CD14-positive monocyte (primary cell): ENCODE measurements around the gene CCDC106. TPM values are rescaled to one million over a fixed set of nuclear protein-coding genes. Genes with fewer than 3 reads are reported as not detected.

Experiments used
- DNase-seq, 3 donors: peaks; one replicate each; pipeline ENCODE4 v3.0.0-alpha.2; 2011 to 2022
- H2AFZ ChIP-seq: 2 replicates; pipeline ENCODE4 v1.6.0; 2012; ENCODE audit warnings: mild to moderate bottlenecking, low read depth, low read length, inconsistent platforms; ENCODE audit not compliant: insufficient read depth, poor library complexity, severe bottlenecking
- H3K27ac ChIP-seq, 2 donors: 1 replicate in 1 of 2; 2 replicates in 1 of 2; pipeline ENCODE4 v1.5.1; 2012 to 2013; ENCODE audit warnings: low read length in 2 of 2, control low read depth in 1 of 2, inconsistent platforms in 1 of 2, low read depth in 1 of 2, mild to moderate bottlenecking in 1 of 2
- H3K27me3 ChIP-seq, 2 donors: one replicate each; pipeline versions ENCODE4 v1.6.0 to v1.6.1; 2011 to 2013; ENCODE audit warnings: low read length in 2 of 2; ENCODE audit not compliant: control insufficient read depth in 2 of 2, insufficient read depth in 2 of 2
- H3K36me3 ChIP-seq, 2 donors: replicated peaks in 1 of 2; 1 replicate in 1 of 2; 2 replicates in 1 of 2; pipeline versions ENCODE4 v1.5.1 to v1.6.1; 2012 to 2013; ENCODE audit warnings: low read length in 2 of 2, control low read depth in 1 of 2, inconsistent platforms in 1 of 2, mild to moderate bottlenecking in 1 of 2; ENCODE audit not compliant: insufficient read depth in 2 of 2, control insufficient read depth in 1 of 2
- H3K4me1 ChIP-seq, 2 donors: 1 replicate in 1 of 2; 2 replicates in 1 of 2; pipeline versions ENCODE4 v1.5.1 to v1.6.1; 2012 to 2013; ENCODE audit warnings: low read length in 2 of 2, control low read depth in 1 of 2, inconsistent platforms in 1 of 2, mild to moderate bottlenecking in 1 of 2, moderate library complexity in 1 of 2; ENCODE audit not compliant: insufficient read depth in 2 of 2, control insufficient read depth in 1 of 2
- H3K4me2 ChIP-seq: replicated peaks from 2 replicates; pipeline ENCODE3; 2012; ENCODE audit warnings: low read length, moderate library complexity, mild to moderate bottlenecking; ENCODE audit not compliant: poor library complexity, severe bottlenecking; ENCODE audit errors: extremely low read depth
- H3K4me3 ChIP-seq, 3 experiments: fragments of 200-600 bp in 1 of 3; sonication (generic) in 1 of 3; replicated peaks in 1 of 3; 1 replicate in 2 of 3; 2 replicates in 1 of 3; pipeline ENCODE4 v1.5.1; 2011 to 2013; ENCODE audit warnings: low read length in 3 of 3, mild to moderate bottlenecking in 3 of 3, control low read depth in 2 of 3, low read depth in 2 of 3, inconsistent platforms in 1 of 3, moderate library complexity in 1 of 3
- H3K79me2 ChIP-seq: 2 replicates; pipeline ENCODE4 v1.6.0; 2012; ENCODE audit warnings: mild to moderate bottlenecking, control low read depth, inconsistent platforms, low read length, moderate library complexity; ENCODE audit not compliant: insufficient read depth
- H3K9ac ChIP-seq: 2 replicates; pipeline ENCODE4 v1.6.0; 2017; ENCODE audit warnings: low read length, mild to moderate bottlenecking; ENCODE audit not compliant: insufficient read depth, poor library complexity, severe bottlenecking
- H3K9me3 ChIP-seq, 2 donors: replicated peaks in 1 of 2; 1 replicate in 1 of 2; 2 replicates in 1 of 2; pipeline versions ENCODE4 v1.5.1 to v1.6.1; 2012 to 2013; ENCODE audit warnings: low read length in 2 of 2, control low read depth in 1 of 2; ENCODE audit not compliant: control insufficient read depth in 1 of 2, insufficient read depth in 1 of 2
- H4K20me1 ChIP-seq: 2 replicates; pipeline ENCODE4 v1.6.0; 2012; ENCODE audit warnings: mild to moderate bottlenecking, low read length, control low read depth, moderate library complexity; ENCODE audit not compliant: insufficient read depth
- H3K27ac Mint-ChIP-seq, 7 donors: one replicate each; pipeline ENCODE4 v1.8.0; 2020; ENCODE audit warnings: mild to moderate bottlenecking in 7 of 7, mixed read lengths in 7 of 7, moderate library complexity in 6 of 7, inconsistent platforms in 2 of 7
- H3K27me3 Mint-ChIP-seq, 3 donors: one replicate each; pipeline ENCODE4 v1.8.0; 2021 to 2022; ENCODE audit warnings: low read depth in 3 of 3, mild to moderate bottlenecking in 3 of 3, mixed read lengths in 3 of 3, moderate library complexity in 3 of 3, inconsistent platforms in 1 of 3
- H3K36me3 Mint-ChIP-seq, 2 donors: one replicate each; pipeline ENCODE4 v1.8.0; 2020; ENCODE audit warnings: mixed read lengths in 2 of 2, inconsistent platforms in 1 of 2, mild to moderate bottlenecking in 1 of 2
- H3K4me1 Mint-ChIP-seq: one replicate; pipeline ENCODE4 v1.8.0; 2020; ENCODE audit warnings: mild to moderate bottlenecking, mixed read lengths
- H3K4me3 Mint-ChIP-seq, 2 donors: one replicate each; pipeline ENCODE4 v1.8.0; 2020; ENCODE audit warnings: mild to moderate bottlenecking in 2 of 2, mixed read lengths in 2 of 2, moderate library complexity in 1 of 2
- H3K9me3 Mint-ChIP-seq, 7 donors: one replicate each; pipeline ENCODE4 v1.8.0; 2020 to 2022; ENCODE audit warnings: mixed read lengths in 7 of 7, mild to moderate bottlenecking in 6 of 7, moderate library complexity in 6 of 7, inconsistent platforms in 2 of 7
- WGBS: methylation state at CpG from one replicate; pipeline ENCODE4 v1.1.5; 2013; ENCODE audit warnings: missing lambda C conversion rate; ENCODE audit not compliant: insufficient coverage; 5-methylcytosine and 5-hydroxymethylcytosine counted together
- intact Hi-C, 2 donors: fragments of 100-400 bp; cut with micrococcal nuclease; formaldehyde crosslinking; loops; one replicate each; pipeline versions ENCODE4 v1.15.0 to v1.15.1; 2023
- polyA plus RNA-seq, 3 donors: library from polyadenylated mRNA; depleted of rRNA in 1 of 3; unstranded in 2 of 3; stranded (reverse) in 1 of 3; fragments of 300-500 nt in 2 of 3; fragments of >200 nt in 1 of 3; fragmentation: Illumina TruSeq in 2 of 3; gene quantifications; 1 replicate in 2 of 3; 2 replicates in 1 of 3; pipeline ENCODE4 v1.2.3, GENCODE V29; 2012 to 2021
- TF ChIP-seq, protein P1 (sequence below): fragments of 200-600 bp; IDR thresholded peaks from one replicate; pipeline ENCODE4 v1.8.0; 2022; ENCODE audit warnings: antibody characterized with exemption, mild to moderate bottlenecking

CCDC106 gene
- polyA plus RNA-seq, 3 donors = 0.74 to 2.4 (median 1.2) TPM

DNA sequence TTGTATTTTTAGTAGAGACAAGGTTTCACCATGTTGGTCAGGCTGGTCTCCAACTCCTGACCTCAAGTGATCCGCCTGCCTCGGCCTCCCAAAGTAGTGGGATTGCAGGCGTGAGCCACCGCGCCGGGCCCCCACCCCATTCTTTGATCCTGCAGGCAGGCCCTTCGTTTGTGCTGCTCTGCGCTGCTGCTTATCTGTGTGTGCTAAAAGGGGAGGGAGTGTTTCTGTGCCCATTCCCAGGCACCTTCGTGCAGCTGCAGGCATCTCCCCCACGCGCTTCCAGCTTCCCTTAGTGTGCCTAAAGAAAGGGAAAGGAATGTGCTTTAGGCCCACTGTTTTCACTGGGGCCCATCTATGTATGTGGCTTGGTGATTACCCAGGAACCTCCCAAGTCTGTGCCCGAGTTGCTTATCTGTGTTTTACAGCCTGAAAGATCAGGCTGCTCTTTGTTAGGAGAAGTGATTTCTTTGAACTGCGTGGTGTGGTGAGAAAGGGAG lies 54.2 kb downstream of the CCDC106 start:
- Histone ChIP-seq H4K20me1 (peaks cover 6% of the 10 kb centered on the region), H3K4me3 (no peak overlapping the region), H3K27ac (no peak overlapping the region), H2AFZ (no peak overlapping the region), H3K79me2 (no peaks in the 10 kb centered on the region), H3K4me1 (no peaks in the 10 kb centered on the region), H3K27me3 (no peaks in the 10 kb centered on the region), H3K4me2 (no peak overlapping the region), H3K36me3 (peaks cover 23 to 39% of the 10 kb centered on the region in 2 donors), H3K9me3 (no peaks in the 10 kb centered on the region), H3K9ac (no peak overlapping the region)
- H3K27me3 Mint-ChIP-seq = peaks cover 0 to 2% (median 0%) of the 10 kb centered on the region in 3 donors
- H3K9me3 Mint-ChIP-seq = peaks cover 0 to 9% (median 4%) of the 10 kb centered on the region in 7 donors
- TF ChIP-seq, protein P1, sequence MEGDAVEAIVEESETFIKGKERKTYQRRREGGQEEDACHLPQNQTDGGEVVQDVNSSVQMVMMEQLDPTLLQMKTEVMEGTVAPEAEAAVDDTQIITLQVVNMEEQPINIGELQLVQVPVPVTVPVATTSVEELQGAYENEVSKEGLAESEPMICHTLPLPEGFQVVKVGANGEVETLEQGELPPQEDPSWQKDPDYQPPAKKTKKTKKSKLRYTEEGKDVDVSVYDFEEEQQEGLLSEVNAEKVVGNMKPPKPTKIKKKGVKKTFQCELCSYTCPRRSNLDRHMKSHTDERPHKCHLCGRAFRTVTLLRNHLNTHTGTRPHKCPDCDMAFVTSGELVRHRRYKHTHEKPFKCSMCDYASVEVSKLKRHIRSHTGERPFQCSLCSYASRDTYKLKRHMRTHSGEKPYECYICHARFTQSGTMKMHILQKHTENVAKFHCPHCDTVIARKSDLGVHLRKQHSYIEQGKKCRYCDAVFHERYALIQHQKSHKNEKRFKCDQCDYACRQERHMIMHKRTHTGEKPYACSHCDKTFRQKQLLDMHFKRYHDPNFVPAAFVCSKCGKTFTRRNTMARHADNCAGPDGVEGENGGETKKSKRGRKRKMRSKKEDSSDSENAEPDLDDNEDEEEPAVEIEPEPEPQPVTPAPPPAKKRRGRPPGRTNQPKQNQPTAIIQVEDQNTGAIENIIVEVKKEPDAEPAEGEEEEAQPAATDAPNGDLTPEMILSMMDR = no peak
- H3K4me1 Mint-ChIP-seq = peaks cover 5% of the 10 kb centered on the region
- H3K36me3 Mint-ChIP-seq = peaks cover 36 to 62% of the 10 kb centered on the region in 2 donors
- WGBS = 91% methylated on average over 10 of the region's 13 CpGs
- DNase-seq = no peak
- no peak overlapping the region for H3K4me3 Mint-ChIP-seq
- H3K27ac Mint-ChIP-seq = no peak overlapping the region
- intact Hi-C loops = no loop called here

Other genes with a start within 250 kb of the CCDC106 start
- 10 to 100 TPM; 16.1 to 40.9 (median 21.9) TPM for gene UBE2S, start 240.4 kb upstream of the CCDC106 start, polyA plus RNA-seq
- gene SHISA7, start 204.9 kb upstream of the CCDC106 start, polyA plus RNA-seq = under 1 TPM in 1 of 3 donors, not detected in 2; 0.01 TPM
- gene ISOC2, start 186.6 kb upstream of the CCDC106 start, polyA plus RNA-seq = 10 to 100 TPM; 14.8 to 20.2 (median 14.9) TPM
- not detected for gene C19orf85, start 183.5 kb upstream of the CCDC106 start, polyA plus RNA-seq
- 1 to 10 TPM in 1 of 3 donors, under 1 TPM in 1, not detected in 1; 0.50 to 3.1 TPM for gene ZNF628, start 171.6 kb upstream of the CCDC106 start, polyA plus RNA-seq
- gene NAT14, start 163.0 kb upstream of the CCDC106 start, polyA plus RNA-seq = 1 to 10 TPM; 1.5 to 2.2 (median 1.9) TPM
- gene SSC5D, start 159.8 kb upstream of the CCDC106 start, polyA plus RNA-seq = under 1 TPM in 1 of 3 donors, not detected in 2; 0.08 TPM
- not detected for gene SBK2, start 111.1 kb upstream of the CCDC106 start, polyA plus RNA-seq
- gene SBK3, start 102.7 kb upstream of the CCDC106 start, polyA plus RNA-seq = not detected
- 1 to 10 TPM in 1 of 3 donors, under 1 TPM in 1, not detected in 1; 0.05 to 1.8 TPM for gene ZNF579, start 67.4 kb upstream of the CCDC106 start, polyA plus RNA-seq
- 1 to 10 TPM; 1.2 to 2.6 (median 1.6) TPM for gene FIZ1, start 48.7 kb upstream of the CCDC106 start, polyA plus RNA-seq
- gene ZNF524, start 47.9 kb upstream of the CCDC106 start, polyA plus RNA-seq = 10 to 100 TPM; 27.9 to 45.7 (median 41.8) TPM
- 1 to 10 TPM in 1 of 3 donors, under 1 TPM in 2; 0.03 to 6.0 (median 0.07) TPM for gene ZNF865, start 42.6 kb upstream of the CCDC106 start, polyA plus RNA-seq
- 1 to 10 TPM; 1.5 to 5.5 (median 2.4) TPM for gene ZNF784, start 23.6 kb upstream of the CCDC106 start, polyA plus RNA-seq
- gene ZNF580, start 7.2 kb upstream of the CCDC106 start, polyA plus RNA-seq = 10 to 100 TPM in 2 of 3 donors, 1 to 10 TPM in 1; 9.7 to 46.5 (median 10.7) TPM
- gene ZNF581, start 4.6 kb upstream of the CCDC106 start, polyA plus RNA-seq = 10 to 100 TPM; 25.1 to 31.6 (median 29.4) TPM
- gene U2AF2, start 6.8 kb downstream of the CCDC106 start, polyA plus RNA-seq = 100 to 1,000 TPM in 1 of 3 donors, 1 to 10 TPM in 2; 5.3 to 166 (median 5.4) TPM
- gene EPN1, start 27.0 kb downstream of the CCDC106 start, polyA plus RNA-seq = 10 to 100 TPM; 18.7 to 75.2 (median 19.2) TPM
- gene NLRP9, start 90.2 kb downstream of the CCDC106 start, polyA plus RNA-seq = not detected
- 1 to 10 TPM in 2 of 3 donors, under 1 TPM in 1; 0.33 to 8.4 (median 7.9) TPM for gene RFPL4A, start 110.9 kb downstream of the CCDC106 start, polyA plus RNA-seq
- gene RFPL4AL1, start 120.9 kb downstream of the CCDC106 start, polyA plus RNA-seq = 1 to 10 TPM in 2 of 3 donors, not detected in 1; 1.1 to 1.3 TPM
- gene NLRP11, start 183.8 kb downstream of the CCDC106 start, polyA plus RNA-seq = not detected
- gene NLRP4, start 188.3 kb downstream of the CCDC106 start, polyA plus RNA-seq = not detected